ENCODE measurements around the gene AP5Z1. TPM values are rescaled to one million over a fixed set of nuclear protein-coding genes. Genes with fewer than 3 reads are reported as not detected.

AP5Z1 gene, protein sequence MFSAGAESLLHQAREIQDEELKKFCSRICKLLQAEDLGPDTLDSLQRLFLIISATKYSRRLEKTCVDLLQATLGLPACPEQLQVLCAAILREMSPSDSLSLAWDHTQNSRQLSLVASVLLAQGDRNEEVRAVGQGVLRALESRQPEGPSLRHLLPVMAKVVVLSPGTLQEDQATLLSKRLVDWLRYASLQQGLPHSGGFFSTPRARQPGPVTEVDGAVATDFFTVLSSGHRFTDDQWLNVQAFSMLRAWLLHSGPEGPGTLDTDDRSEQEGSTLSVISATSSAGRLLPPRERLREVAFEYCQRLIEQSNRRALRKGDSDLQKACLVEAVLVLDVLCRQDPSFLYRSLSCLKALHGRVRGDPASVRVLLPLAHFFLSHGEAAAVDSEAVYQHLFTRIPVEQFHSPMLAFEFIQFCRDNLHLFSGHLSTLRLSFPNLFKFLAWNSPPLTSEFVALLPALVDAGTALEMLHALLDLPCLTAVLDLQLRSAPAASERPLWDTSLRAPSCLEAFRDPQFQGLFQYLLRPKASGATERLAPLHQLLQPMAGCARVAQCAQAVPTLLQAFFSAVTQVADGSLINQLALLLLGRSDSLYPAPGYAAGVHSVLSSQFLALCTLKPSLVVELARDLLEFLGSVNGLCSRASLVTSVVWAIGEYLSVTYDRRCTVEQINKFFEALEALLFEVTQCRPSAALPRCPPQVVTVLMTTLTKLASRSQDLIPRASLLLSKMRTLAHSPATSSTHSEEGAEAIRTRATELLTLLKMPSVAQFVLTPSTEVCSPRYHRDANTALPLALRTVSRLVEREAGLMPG
- total RNA-seq: 18.0 and 22.6 TPM in 2 replicates

DNA sequence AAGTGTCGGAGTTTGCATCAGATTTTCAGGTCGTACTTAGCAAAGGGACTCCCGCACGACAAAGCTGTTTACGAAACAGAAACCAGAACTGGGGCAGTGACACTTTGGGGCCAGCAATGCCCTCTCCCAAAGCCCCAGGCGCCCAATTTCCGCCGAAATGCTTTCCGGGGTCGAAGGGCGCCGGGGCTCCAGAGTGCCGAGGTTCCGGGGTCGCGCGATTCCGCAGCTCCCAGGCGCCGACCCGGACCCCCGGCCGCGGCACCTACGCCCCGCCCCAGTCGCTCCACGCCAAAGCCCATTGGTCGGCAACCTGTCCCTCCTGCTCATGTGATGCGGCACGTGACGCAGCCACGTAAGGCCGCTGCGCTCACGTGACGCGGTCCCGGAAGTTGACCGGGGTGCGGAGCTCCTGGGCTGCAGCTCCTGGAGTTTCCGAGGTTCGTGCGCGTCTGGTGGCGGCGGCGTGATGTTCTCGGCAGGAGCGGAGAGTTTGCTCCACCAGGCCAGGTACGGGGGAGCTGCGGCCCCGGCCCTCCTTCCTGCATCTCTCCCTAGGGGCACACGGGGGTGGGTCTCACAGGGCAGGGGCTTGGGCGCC lies at the start of gene AP5Z1:
Gene AP5Z1, plus strand, starts transcription at position 374 of the 598 bp plus-strand sequence. Its CDS starts 93 bp downstream, at position 467.

Other genes starting within 250 kb of the AP5Z1 start
- gene FOXK1, start 93.3 kb upstream of the AP5Z1 start, total RNA-seq: 27.5 and 34.5 TPM in 2 replicates
- not detected in 2 replicates for gene PAPOLB, start 86.4 kb downstream of the AP5Z1 start, total RNA-seq
- gene RADIL, start 108.1 kb downstream of the AP5Z1 start, total RNA-seq: 0.14 and 0.88 TPM in 2 replicates
- not detected in 2 replicates for gene MMD2, start 183.6 kb downstream of the AP5Z1 start, total RNA-seq

All from airway epithelial cell (primary cell).